Activated CD8-positive, alpha-beta memory T cell treated with anti-CD3 and anti-CD28 coated beads, Interleukin-2, amount 10 ng/mL, durations not matched to agents 7 days and 5 days (primary cell): ENCODE measurements around the gene ACOX3. TPM values are rescaled to one million over a fixed set of nuclear protein-coding genes. Genes with fewer than 3 reads are reported as not detected.

Experiments used
- ATAC-seq: fragments of 150-1000 bp; cut with Tn5 transposase; one replicate; pipeline ENCODE4 v1.10.0; 2021; ENCODE audit warnings: moderate library complexity
- CTCF ChIA-PET: fragments of 350-600 bp; sonication (Branson Sonifier 250); formaldehyde crosslinking; loops from one replicate; lab custom pipeline; 2021; ENCODE audit warnings: antibody characterized with exemption; lab: Charles Lee
- DNase-seq: peaks from one replicate; pipeline ENCODE4 v3.0.0-alpha.2; 2020
- H3K27ac Mint-ChIP-seq: one replicate; pipeline ENCODE4 v1.8.0; 2021; ENCODE audit warnings: mild to moderate bottlenecking, mixed read lengths
- H3K27me3 Mint-ChIP-seq: one replicate; pipeline ENCODE4 v1.8.0; 2021; ENCODE audit warnings: mixed read lengths
- H3K36me3 Mint-ChIP-seq: one replicate; pipeline ENCODE4 v1.8.0; 2021; ENCODE audit warnings: mild to moderate bottlenecking, mixed read lengths
- H3K4me1 Mint-ChIP-seq: one replicate; pipeline ENCODE4 v1.8.0; 2021; ENCODE audit warnings: mixed read lengths
- H3K4me3 Mint-ChIP-seq: one replicate; pipeline ENCODE4 v1.8.0; 2021; ENCODE audit warnings: mild to moderate bottlenecking, moderate library complexity, mixed read lengths
- H3K9me3 Mint-ChIP-seq: one replicate; pipeline ENCODE4 v1.8.0; 2022; ENCODE audit warnings: low read depth, mixed read lengths
- total RNA-seq, 2 experiments: library from RNA; stranded (reverse); gene quantifications; one replicate each; pipeline ENCODE4 v1.2.3, GENCODE V29; 2021

Gene ACOX3
- total RNA-seq, 2 experiments from 2014 or later = 11.7 to 13.0 TPM

- DNase-seq (no peak), ATAC-seq (no peak)
- no peaks in the 10 kb centered on the region for H3K9me3 Mint-ChIP-seq
- no peak overlapping the region for H3K27ac Mint-ChIP-seq
- H3K27me3 Mint-ChIP-seq = no peaks in the 10 kb centered on the region
- no peaks in the 10 kb centered on the region for H3K36me3 Mint-ChIP-seq
- H3K4me3 Mint-ChIP-seq = no peak overlapping the region
- CTCF ChIA-PET = no interaction called here
- no peaks in the 10 kb centered on the region for H3K4me1 Mint-ChIP-seq
Measured at GRCh38 chr4:8373973-8374545, 66.5 kb downstream of the ACOX3 start.

- H3K4me3 Mint-ChIP-seq = no peak overlapping the region
- H3K4me1 Mint-ChIP-seq = no peaks in the 10 kb centered on the region
- H3K27me3 Mint-ChIP-seq = no peaks in the 10 kb centered on the region
- H3K36me3 Mint-ChIP-seq = no peaks in the 10 kb centered on the region
- DNase-seq (no peak), ATAC-seq (no peak)
- CTCF ChIA-PET = no interaction called here
- H3K27ac Mint-ChIP-seq = no peak overlapping the region
- H3K9me3 Mint-ChIP-seq = no peaks in the 10 kb centered on the region
Measured at GRCh38 chr4:8373270-8373972, 67.1 kb downstream of the ACOX3 start.

GRCh38 chr4:8372506-8372905, 68.0 kb downstream of the ACOX3 start:
- DNase-seq = no peak
- H3K27me3 Mint-ChIP-seq = no peaks in the 10 kb centered on the region
- no peak overlapping the region for H3K4me3 Mint-ChIP-seq
- ATAC-seq = no peak
- no peaks in the 10 kb centered on the region for H3K4me1 Mint-ChIP-seq
- no peak overlapping the region for H3K27ac Mint-ChIP-seq
- CTCF ChIA-PET = no interaction called here
- H3K9me3 Mint-ChIP-seq = no peaks in the 10 kb centered on the region
- H3K36me3 Mint-ChIP-seq = no peaks in the 10 kb centered on the region

GRCh38 chr4:8371596-8371995, 68.9 kb downstream of the ACOX3 start:
- no peaks in the 10 kb centered on the region for H3K36me3 Mint-ChIP-seq
- CTCF ChIA-PET = no interaction called here
- H3K4me3 Mint-ChIP-seq = no peak overlapping the region

GRCh38 chr4:8370835-8371595, 69.5 kb downstream of the ACOX3 start:
- CTCF ChIA-PET = no interaction called here
- H3K36me3 Mint-ChIP-seq = no peaks in the 10 kb centered on the region
- no peak overlapping the region for H3K4me3 Mint-ChIP-seq
- ATAC-seq (no peak), DNase-seq (no peak)
- no peaks in the 10 kb centered on the region for H3K27me3 Mint-ChIP-seq
- no peak overlapping the region for H3K27ac Mint-ChIP-seq
- no peaks in the 10 kb centered on the region for H3K9me3 Mint-ChIP-seq
- no peaks in the 10 kb centered on the region for H3K4me1 Mint-ChIP-seq

More at GRCh38 chr4:8371596-8371995, 68.9 kb downstream of the ACOX3 start:
- ATAC-seq (no peak), DNase-seq (no peak)
- H3K27me3 Mint-ChIP-seq = no peaks in the 10 kb centered on the region
- no peaks in the 10 kb centered on the region for H3K4me1 Mint-ChIP-seq
- H3K9me3 Mint-ChIP-seq = no peaks in the 10 kb centered on the region
- no peak overlapping the region for H3K27ac Mint-ChIP-seq

GRCh38 chr4:8370106-8370787, 70.3 kb downstream of the ACOX3 start:
- Mint-ChIP-seq H3K4me3 (no peak overlapping the region), H3K27ac (no peak overlapping the region), H3K4me1 (no peaks in the 10 kb centered on the region), H3K9me3 (no peaks in the 10 kb centered on the region), H3K36me3 (no peaks in the 10 kb centered on the region), H3K27me3 (no peaks in the 10 kb centered on the region)
- ATAC-seq (no peak), DNase-seq (no peak)
- CTCF ChIA-PET = no interaction called here

- Mint-ChIP-seq H3K27me3 (no peaks in the 10 kb centered on the region), H3K9me3 (no peaks in the 10 kb centered on the region), H3K27ac (no peak overlapping the region), H3K4me3 (no peak overlapping the region), H3K36me3 (no peaks in the 10 kb centered on the region), H3K4me1 (no peaks in the 10 kb centered on the region)
- CTCF ChIA-PET = no interaction called here
- DNase-seq (no peak), ATAC-seq (no peak)
Measured at GRCh38 chr4:8369426-8370105, 71.0 kb downstream of the ACOX3 start.

- CTCF ChIA-PET = no interaction called here
- H3K36me3 Mint-ChIP-seq = no peaks in the 10 kb centered on the region
- DNase-seq (no peak), ATAC-seq (no peak)
- no peak overlapping the region for H3K4me3 Mint-ChIP-seq
- no peak overlapping the region for H3K27ac Mint-ChIP-seq
- H3K27me3 Mint-ChIP-seq = no peaks in the 10 kb centered on the region
- no peaks in the 10 kb centered on the region for H3K9me3 Mint-ChIP-seq
- H3K4me1 Mint-ChIP-seq = no peaks in the 10 kb centered on the region
Measured at GRCh38 chr4:8368998-8369397, 71.5 kb downstream of the ACOX3 start.

- DNase-seq = no peak
- H3K27me3 Mint-ChIP-seq = no peaks in the 10 kb centered on the region
- CTCF ChIA-PET = interaction anchor here (0.6 kb wide), 1 partner anchor 125 kb away, joined by 3 read pairs; no protein-coding TSS in a partner anchor
- H3K4me3 Mint-ChIP-seq = no peak overlapping the region
- no peaks in the 10 kb centered on the region for H3K4me1 Mint-ChIP-seq
- H3K27ac Mint-ChIP-seq = no peak overlapping the region
- H3K9me3 Mint-ChIP-seq = no peaks in the 10 kb centered on the region
- ATAC-seq = no peak
- H3K36me3 Mint-ChIP-seq = no peaks in the 10 kb centered on the region
Measured at GRCh38 chr4:8368061-8368481, 72.5 kb downstream of the ACOX3 start.

- DNase-seq (no peak), ATAC-seq (no peak)
- Mint-ChIP-seq H3K27me3 (no peaks in the 10 kb centered on the region), H3K4me3 (no peak overlapping the region), H3K27ac (no peak overlapping the region), H3K36me3 (no peaks in the 10 kb centered on the region), H3K9me3 (peaks cover 2% of the 10 kb centered on the region), H3K4me1 (no peaks in the 10 kb centered on the region)
- CTCF ChIA-PET = no interaction called here
Measured at GRCh38 chr4:8366601-8367000, 73.9 kb downstream of the ACOX3 start.

- CTCF ChIA-PET = no interaction called here
- no peak for DNase-seq
- H3K4me3 Mint-ChIP-seq = no peak overlapping the region
- H3K4me1 Mint-ChIP-seq = no peaks in the 10 kb centered on the region
- H3K27ac Mint-ChIP-seq = no peak overlapping the region
- peaks cover 2% of the 10 kb centered on the region for H3K9me3 Mint-ChIP-seq
- no peak for ATAC-seq
- H3K27me3 Mint-ChIP-seq = no peaks in the 10 kb centered on the region
- H3K36me3 Mint-ChIP-seq = no peaks in the 10 kb centered on the region
Measured at GRCh38 chr4:8365951-8366350, 74.6 kb downstream of the ACOX3 start.

- CTCF ChIA-PET = no interaction called here
- no peak overlapping the region for H3K4me3 Mint-ChIP-seq
- H3K4me1 Mint-ChIP-seq = no peaks in the 10 kb centered on the region
- H3K27ac Mint-ChIP-seq = no peak overlapping the region
- H3K27me3 Mint-ChIP-seq = no peaks in the 10 kb centered on the region
- H3K36me3 Mint-ChIP-seq = no peaks in the 10 kb centered on the region
- peaks cover 2% of the 10 kb centered on the region for H3K9me3 Mint-ChIP-seq
- no peak for ATAC-seq
- no peak for DNase-seq
Measured at GRCh38 chr4:8365353-8365752, 75.2 kb downstream of the ACOX3 start.

GRCh38 chr4:8364848-8365350, 75.6 kb downstream of the ACOX3 start:
- ATAC-seq (no peak), DNase-seq (no peak)
- H3K4me1 Mint-ChIP-seq = no peaks in the 10 kb centered on the region
- CTCF ChIA-PET = no interaction called here
- H3K27ac Mint-ChIP-seq = no peak overlapping the region
- H3K36me3 Mint-ChIP-seq = no peaks in the 10 kb centered on the region
- no peaks in the 10 kb centered on the region for H3K27me3 Mint-ChIP-seq
- peaks cover 2% of the 10 kb centered on the region for H3K9me3 Mint-ChIP-seq
- no peak overlapping the region for H3K4me3 Mint-ChIP-seq
